DND-41 (cell line): ENCODE measurements around the gene PLXNC1.

Experiments used
- ATAC-seq: fragments of 200-7000 bp; cut with Tn5 transposase; 3 replicates; pipeline ENCODE4 v1.9.1; 2021; ENCODE audit warnings: low read depth; ENCODE audit not compliant: insufficient read depth
- DNase-seq: peaks from one replicate; pipeline ENCODE4 v3.0.0-alpha.2; 2020
- H2AFZ ChIP-seq: 2 replicates; pipeline ENCODE4 v1.6.0; 2012; ENCODE audit warnings: low read depth, low read length
- H3K27ac ChIP-seq: 2 replicates; pipeline ENCODE4 v1.5.1; 2012; ENCODE audit warnings: low read length, inconsistent platforms
- H3K27me3 ChIP-seq: fragments of 200-600 bp; sonication (generic); 2 replicates; pipeline ENCODE4 v1.6.0; 2012; ENCODE audit warnings: low read length, mild to moderate bottlenecking, inconsistent platforms; ENCODE audit not compliant: insufficient read depth, poor library complexity
- H3K36me3 ChIP-seq: 2 replicates; pipeline ENCODE4 v1.5.1; 2012; ENCODE audit warnings: low read length, inconsistent platforms; ENCODE audit not compliant: insufficient read depth
- H3K4me1 ChIP-seq: 2 replicates; pipeline ENCODE4 v1.5.1; 2012; ENCODE audit warnings: mild to moderate bottlenecking, low read length; ENCODE audit not compliant: insufficient read depth
- H3K4me2 ChIP-seq: 2 replicates; pipeline ENCODE4 v1.6.0; 2012; ENCODE audit warnings: mild to moderate bottlenecking, moderate library complexity, low read length, inconsistent platforms; ENCODE audit not compliant: insufficient read depth
- H3K4me3 ChIP-seq, 2 experiments: fragments of 200-600 bp in 1 of 2; shearing (Covaris generic) in 1 of 2; 2 replicates each; pipeline ENCODE4 v1.5.1; 2012 to 2016; ENCODE audit warnings: inconsistent platforms in 2 of 2, low read length in 2 of 2, mild to moderate bottlenecking in 2 of 2, low read depth in 1 of 2, moderate library complexity in 1 of 2
- H3K79me2 ChIP-seq: 2 replicates; pipeline ENCODE4 v1.6.0; 2012; ENCODE audit warnings: low read length, inconsistent platforms; ENCODE audit not compliant: insufficient read depth
- H3K9ac ChIP-seq: 2 replicates; pipeline ENCODE4 v1.6.0; 2012; ENCODE audit warnings: low read depth, mild to moderate bottlenecking, inconsistent platforms, low read length, moderate library complexity
- H3K9me3 ChIP-seq: 2 replicates; pipeline ENCODE4 v1.5.1; 2012; ENCODE audit warnings: low read length, moderate library complexity, mild to moderate bottlenecking, inconsistent platforms; ENCODE audit not compliant: insufficient read depth, severe bottlenecking
- H4K20me1 ChIP-seq: 2 replicates; pipeline ENCODE4 v1.6.0; 2012; ENCODE audit warnings: low read length; ENCODE audit not compliant: insufficient read depth
- EZH2 ChIP-seq: IDR thresholded peaks from 3 replicates; pipeline ENCODE4 v1.6.1; 2012; ENCODE audit warnings: borderline replicate concordance, low read depth, mild to moderate bottlenecking, moderate library complexity, low read length, inconsistent platforms; ENCODE audit not compliant: severe bottlenecking
- TF ChIP-seq, protein P1 (sequence below): IDR thresholded peaks from 2 replicates; pipeline ENCODE4 v1.5.1; 2012; ENCODE audit warnings: borderline replicate concordance, low read length, moderate library complexity, mild to moderate bottlenecking; ENCODE audit not compliant: poor library complexity, severe bottlenecking; ENCODE audit errors: extremely low read depth

Gene PLXNC1

DNA sequence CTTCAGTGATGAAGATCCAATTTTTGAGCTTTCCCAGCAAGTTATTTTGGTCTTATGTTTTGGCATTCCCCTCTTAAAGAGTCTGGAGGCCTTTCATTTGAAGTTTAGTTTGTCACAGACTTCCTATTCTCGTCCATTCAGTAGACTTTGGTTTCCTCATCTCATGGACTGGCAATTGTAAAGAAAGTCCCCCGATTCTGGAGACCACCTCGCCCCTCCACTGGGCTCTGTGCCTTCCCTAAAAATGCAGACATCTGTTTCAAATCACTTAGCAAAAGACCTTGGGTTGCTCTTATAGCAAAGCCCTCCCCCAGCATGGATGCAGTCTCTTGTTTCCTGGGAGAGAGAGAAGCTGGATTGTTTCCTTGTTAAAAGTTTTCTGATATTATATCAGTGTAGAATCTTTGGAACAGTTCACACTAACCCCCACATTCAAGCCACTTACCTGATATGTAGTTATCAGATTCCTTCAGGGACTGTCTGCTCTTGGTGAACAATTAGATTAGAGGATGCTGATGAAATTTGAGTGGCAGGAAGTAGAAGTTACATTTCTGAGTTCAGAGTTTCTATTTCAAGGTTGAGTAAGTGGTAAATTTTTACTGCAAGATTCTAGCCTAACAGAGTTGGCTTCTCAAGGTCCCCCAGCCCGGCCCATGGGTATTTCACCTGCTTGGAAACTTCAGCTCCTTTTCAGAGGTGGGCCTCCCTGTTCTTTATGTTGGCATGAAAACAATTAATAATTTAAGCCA lies 56.3 kb downstream of the PLXNC1 start:
- Histone ChIP-seq H3K4me1 (peaks cover 8% of the 10 kb centered on the region), H3K79me2 (no peaks in the 10 kb centered on the region), H3K27me3 (no peaks in the 10 kb centered on the region), H2AFZ (no peak overlapping the region), H3K4me2 (no peak overlapping the region), H4K20me1 (no peaks in the 10 kb centered on the region), H3K4me3 (no peak overlapping the region), H3K27ac (no peak overlapping the region), H3K9ac (no peak overlapping the region), H3K36me3 (no peaks in the 10 kb centered on the region), H3K9me3 (no peaks in the 10 kb centered on the region)
- TF ChIP-seq, protein P1, sequence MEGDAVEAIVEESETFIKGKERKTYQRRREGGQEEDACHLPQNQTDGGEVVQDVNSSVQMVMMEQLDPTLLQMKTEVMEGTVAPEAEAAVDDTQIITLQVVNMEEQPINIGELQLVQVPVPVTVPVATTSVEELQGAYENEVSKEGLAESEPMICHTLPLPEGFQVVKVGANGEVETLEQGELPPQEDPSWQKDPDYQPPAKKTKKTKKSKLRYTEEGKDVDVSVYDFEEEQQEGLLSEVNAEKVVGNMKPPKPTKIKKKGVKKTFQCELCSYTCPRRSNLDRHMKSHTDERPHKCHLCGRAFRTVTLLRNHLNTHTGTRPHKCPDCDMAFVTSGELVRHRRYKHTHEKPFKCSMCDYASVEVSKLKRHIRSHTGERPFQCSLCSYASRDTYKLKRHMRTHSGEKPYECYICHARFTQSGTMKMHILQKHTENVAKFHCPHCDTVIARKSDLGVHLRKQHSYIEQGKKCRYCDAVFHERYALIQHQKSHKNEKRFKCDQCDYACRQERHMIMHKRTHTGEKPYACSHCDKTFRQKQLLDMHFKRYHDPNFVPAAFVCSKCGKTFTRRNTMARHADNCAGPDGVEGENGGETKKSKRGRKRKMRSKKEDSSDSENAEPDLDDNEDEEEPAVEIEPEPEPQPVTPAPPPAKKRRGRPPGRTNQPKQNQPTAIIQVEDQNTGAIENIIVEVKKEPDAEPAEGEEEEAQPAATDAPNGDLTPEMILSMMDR: no peak
- TF ChIP-seq EZH2: no peak
- DNase-seq: no peak
- no peak for ATAC-seq

DNA sequence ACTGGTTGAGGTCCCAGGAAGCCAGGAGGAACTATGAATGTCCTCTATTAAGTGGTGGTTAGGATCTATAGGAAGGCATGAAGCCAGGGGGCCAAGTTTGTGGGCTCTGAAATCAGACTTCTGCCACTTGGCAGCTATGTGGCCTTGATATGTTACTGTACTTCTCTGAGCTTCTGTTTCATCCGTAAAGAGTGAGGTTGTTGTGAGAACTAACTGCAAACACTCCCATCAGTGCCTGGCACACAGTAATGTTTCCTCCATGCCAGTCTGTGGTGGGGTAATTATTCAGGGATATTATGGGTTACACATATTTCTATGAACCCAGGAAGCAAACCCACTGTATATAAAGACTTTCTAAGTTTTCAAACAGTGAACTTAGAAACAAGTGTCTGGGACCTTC lies 57.4 kb downstream of the PLXNC1 start:
- Histone ChIP-seq H4K20me1 (no peaks in the 10 kb centered on the region), H3K27me3 (no peaks in the 10 kb centered on the region), H2AFZ (no peak overlapping the region), H3K79me2 (no peaks in the 10 kb centered on the region), H3K36me3 (no peaks in the 10 kb centered on the region), H3K9me3 (no peaks in the 10 kb centered on the region), H3K4me3 (no peak overlapping the region), H3K4me2 (no peak overlapping the region), H3K27ac (no peak overlapping the region), H3K4me1 (peaks cover 8% of the 10 kb centered on the region), H3K9ac (no peak overlapping the region)
- no peak for TF ChIP-seq EZH2
- TF ChIP-seq, protein P1: no peak
- ATAC-seq (no peak; the same call in 2 of the 3 replicates), DNase-seq (no peak)

DNA sequence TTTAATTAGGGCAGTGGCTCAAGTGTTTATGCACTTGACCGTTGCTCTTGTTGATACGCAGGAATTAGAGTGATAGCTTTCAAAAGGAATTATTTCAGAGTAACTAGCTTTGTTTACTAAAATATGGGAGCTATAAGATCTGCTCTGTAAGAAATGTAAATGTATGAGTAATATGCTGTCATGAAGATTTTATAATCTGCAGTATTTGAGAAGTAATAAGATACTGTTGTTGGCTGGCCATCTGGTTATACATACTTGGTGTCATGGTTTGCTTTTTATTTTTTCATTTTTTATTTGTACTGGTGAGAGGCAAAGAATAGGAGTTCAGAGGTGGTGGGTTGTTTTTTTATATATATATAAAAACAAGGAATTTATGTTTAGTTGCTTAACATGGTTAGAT lies 58.5 kb downstream of the PLXNC1 start:
- Histone ChIP-seq H4K20me1 (no peaks in the 10 kb centered on the region), H3K9ac (no peak overlapping the region), H3K4me1 (peaks cover 8% of the 10 kb centered on the region), H3K27ac (no peak overlapping the region), H3K9me3 (no peaks in the 10 kb centered on the region), H3K27me3 (no peaks in the 10 kb centered on the region), H3K79me2 (no peaks in the 10 kb centered on the region), H3K36me3 (no peaks in the 10 kb centered on the region), H3K4me2 (no peak overlapping the region), H3K4me3 (no peak overlapping the region), H2AFZ (no peak overlapping the region)
- TF ChIP-seq EZH2: no peak
- TF ChIP-seq, protein P1: no peak
- ATAC-seq: no peak
- no peak for DNase-seq

DNA sequence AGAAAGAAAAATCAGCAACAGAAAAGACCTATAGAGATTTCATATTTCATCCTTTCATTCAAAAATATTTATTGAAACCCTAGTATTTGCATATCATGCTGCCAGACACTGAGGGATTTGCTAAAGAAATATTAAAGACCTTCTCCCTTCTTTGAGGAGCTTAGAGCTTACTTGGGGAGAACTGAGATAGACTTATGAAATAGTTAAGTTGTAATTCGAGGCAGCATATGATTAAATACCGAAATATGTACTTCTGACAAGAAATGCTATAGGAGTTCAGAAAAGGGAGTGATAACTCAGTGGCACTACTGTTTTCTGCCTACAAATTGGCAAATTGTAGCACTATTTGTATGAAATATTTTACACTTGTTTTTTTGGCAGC lies 59.1 kb downstream of the PLXNC1 start:
- Histone ChIP-seq H3K27ac (no peak overlapping the region), H3K4me2 (no peak overlapping the region), H3K36me3 (no peaks in the 10 kb centered on the region), H3K79me2 (no peaks in the 10 kb centered on the region), H3K9me3 (no peaks in the 10 kb centered on the region), H4K20me1 (no peaks in the 10 kb centered on the region), H3K9ac (no peak overlapping the region), H3K27me3 (no peaks in the 10 kb centered on the region), H3K4me1 (peaks cover 5% of the 10 kb centered on the region), H3K4me3 (no peak overlapping the region), H2AFZ (no peak overlapping the region)
- ATAC-seq (no peak), DNase-seq (no peak)
- TF ChIP-seq EZH2: no peak
- TF ChIP-seq, protein P1: no peak
